Measurements from ENCODE around the gene ZNRF1. TPM values are rescaled to one million over a fixed set of nuclear protein-coding genes. Genes with fewer than 3 reads are reported as not detected.

Gene ZNRF1
- total and polyA plus RNA-seq, 2 of the 4 experiments (the other 2 are of a cell fraction): 8.2 to 20.7 TPM

DNA sequence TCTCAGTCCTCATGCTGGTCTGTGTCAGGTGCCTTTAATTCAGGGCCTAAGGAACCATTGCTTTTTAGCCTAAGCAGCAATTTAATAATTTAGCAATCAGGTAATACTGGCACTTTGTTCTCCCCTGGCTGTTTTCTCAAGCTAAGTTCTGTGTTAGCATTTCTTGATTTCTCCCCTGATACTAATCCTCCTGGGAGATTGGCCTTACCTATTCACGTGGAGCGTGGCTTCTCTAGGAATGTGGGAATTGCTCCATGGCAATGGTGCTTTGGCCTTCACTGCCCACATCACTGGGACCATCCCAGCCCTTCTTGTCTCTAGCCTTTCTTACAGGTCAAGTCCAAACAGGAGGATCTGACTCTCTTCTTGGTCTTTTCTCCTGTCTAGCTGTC is 55.7 kb downstream of the ZNRF1 start:
- Histone ChIP-seq H4K5ac (ENCODE audit: low read depth, low read length) (no peak overlapping the region), H3K4me1 (ENCODE audit: control insufficient read depth, insufficient read depth, low read length) (peaks cover 5% of the 10 kb centered on the region), H3K79me1 (ENCODE audit: low read depth in 1 of 2, low read length in 2 of 2) (peaks cover 56 to 72% of the 10 kb centered on the region in 2 experiments), H3K4me2 (ENCODE audit: low read depth, low read length) (no peak overlapping the region), H3K9ac (ENCODE audit: low read depth, low read length) (no peak overlapping the region), H4K91ac (ENCODE audit: insufficient read depth, low read depth, low read length) (no peak overlapping the region), H2BK15ac (ENCODE audit: low read depth, low read length) (no peak overlapping the region), H3K27me3 (ENCODE audit: control insufficient read depth, insufficient read depth, low read length) (no peaks in the 10 kb centered on the region), H4K8ac (ENCODE audit: low read depth in 2 of 2, low read length in 2 of 2) (no peak overlapping the region), H2BK5ac (ENCODE audit: low read depth, low read length, poor library complexity, severe bottlenecking) (no peak overlapping the region), H3K9me3 (ENCODE audit: control insufficient read depth, insufficient read depth, low read length) (no peaks in the 10 kb centered on the region), H3K18ac (ENCODE audit: low read depth, low read length) (no peak overlapping the region), H3K4ac (ENCODE audit: low read depth, low read length) (no peak overlapping the region), H3K23ac (ENCODE audit: low read depth, low read length) (no peak overlapping the region), H3K9me1 (ENCODE audit: insufficient read depth, low read length) (peaks cover 3% of the 10 kb centered on the region; the same call in 1 of the 2 replicates), H3K4me3 (ENCODE audit: insufficient read depth, low read depth, low read length) (no peak overlapping the region), H2BK120ac (ENCODE audit: low read depth, low read length) (no peak overlapping the region), H3K56ac (ENCODE audit: extremely low read depth, insufficient read depth, low read length) (no peak overlapping the region), H3K27ac (ENCODE audit: insufficient read depth, low read length) (no peak overlapping the region), H3K36me3 (ENCODE audit: control insufficient read depth, insufficient read depth, low read length) (peaks cover 2% of the 10 kb centered on the region; the same call in 1 of the 2 replicates), H3K14ac (replicated peaks; ENCODE audit: low read depth, low read length) (no peak overlapping the region), H4K20me1 (ENCODE audit: insufficient read depth, low read length) (peaks cover 44% of the 10 kb centered on the region), H2AK9ac (replicated peaks; ENCODE audit: low read depth, low read length, poor library complexity) (no peak overlapping the region), H2AK5ac (ENCODE audit: low read depth, low read length) (no peak overlapping the region), H2AFZ (replicated peaks; ENCODE audit: low read length, poor library complexity) (no peak overlapping the region), H2BK20ac (ENCODE audit: low read depth, low read length) (no peak overlapping the region)
- CTCF ChIA-PET: no interaction called here
- TF ChIP-seq, protein P1, sequence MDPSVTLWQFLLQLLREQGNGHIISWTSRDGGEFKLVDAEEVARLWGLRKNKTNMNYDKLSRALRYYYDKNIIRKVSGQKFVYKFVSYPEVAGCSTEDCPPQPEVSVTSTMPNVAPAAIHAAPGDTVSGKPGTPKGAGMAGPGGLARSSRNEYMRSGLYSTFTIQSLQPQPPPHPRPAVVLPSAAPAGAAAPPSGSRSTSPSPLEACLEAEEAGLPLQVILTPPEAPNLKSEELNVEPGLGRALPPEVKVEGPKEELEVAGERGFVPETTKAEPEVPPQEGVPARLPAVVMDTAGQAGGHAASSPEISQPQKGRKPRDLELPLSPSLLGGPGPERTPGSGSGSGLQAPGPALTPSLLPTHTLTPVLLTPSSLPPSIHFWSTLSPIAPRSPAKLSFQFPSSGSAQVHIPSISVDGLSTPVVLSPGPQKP (IDR thresholded peaks at IDR 0.05; ENCODE audit: borderline replicate concordance, low read depth, low read length): no peak
- no peak for TF ChIP-seq MAZ (IDR thresholded peaks at IDR 0.05; ENCODE audit: borderline replicate concordance, low read depth, low read length)
- TF ChIP-seq RCOR1 (IDR thresholded peaks at IDR 0.05; ENCODE audit: insufficient replicate concordance, low read length): no peak
- TF ChIP-seq, protein P2, sequence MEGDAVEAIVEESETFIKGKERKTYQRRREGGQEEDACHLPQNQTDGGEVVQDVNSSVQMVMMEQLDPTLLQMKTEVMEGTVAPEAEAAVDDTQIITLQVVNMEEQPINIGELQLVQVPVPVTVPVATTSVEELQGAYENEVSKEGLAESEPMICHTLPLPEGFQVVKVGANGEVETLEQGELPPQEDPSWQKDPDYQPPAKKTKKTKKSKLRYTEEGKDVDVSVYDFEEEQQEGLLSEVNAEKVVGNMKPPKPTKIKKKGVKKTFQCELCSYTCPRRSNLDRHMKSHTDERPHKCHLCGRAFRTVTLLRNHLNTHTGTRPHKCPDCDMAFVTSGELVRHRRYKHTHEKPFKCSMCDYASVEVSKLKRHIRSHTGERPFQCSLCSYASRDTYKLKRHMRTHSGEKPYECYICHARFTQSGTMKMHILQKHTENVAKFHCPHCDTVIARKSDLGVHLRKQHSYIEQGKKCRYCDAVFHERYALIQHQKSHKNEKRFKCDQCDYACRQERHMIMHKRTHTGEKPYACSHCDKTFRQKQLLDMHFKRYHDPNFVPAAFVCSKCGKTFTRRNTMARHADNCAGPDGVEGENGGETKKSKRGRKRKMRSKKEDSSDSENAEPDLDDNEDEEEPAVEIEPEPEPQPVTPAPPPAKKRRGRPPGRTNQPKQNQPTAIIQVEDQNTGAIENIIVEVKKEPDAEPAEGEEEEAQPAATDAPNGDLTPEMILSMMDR (conservative IDR thresholded peaks at IDR 0.05; ENCODE audit: low read depth, low read length): no peak
- no peak for TF ChIP-seq MXI1 (IDR thresholded peaks at IDR 0.05; ENCODE audit: borderline replicate concordance, low read depth, low read length)
- TF ChIP-seq FOS (IDR thresholded peaks at IDR 0.05; ENCODE audit: low read depth, low read length): no peak
- TF ChIP-seq SMC3 (IDR thresholded peaks at IDR 0.05; ENCODE audit: low read depth, low read length): no peak
- TF ChIP-seq, protein P3, sequence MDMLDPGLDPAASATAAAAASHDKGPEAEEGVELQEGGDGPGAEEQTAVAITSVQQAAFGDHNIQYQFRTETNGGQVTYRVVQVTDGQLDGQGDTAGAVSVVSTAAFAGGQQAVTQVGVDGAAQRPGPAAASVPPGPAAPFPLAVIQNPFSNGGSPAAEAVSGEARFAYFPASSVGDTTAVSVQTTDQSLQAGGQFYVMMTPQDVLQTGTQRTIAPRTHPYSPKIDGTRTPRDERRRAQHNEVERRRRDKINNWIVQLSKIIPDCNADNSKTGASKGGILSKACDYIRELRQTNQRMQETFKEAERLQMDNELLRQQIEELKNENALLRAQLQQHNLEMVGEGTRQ (IDR thresholded peaks at IDR 0.05; ENCODE audit: low read depth, low read length): no peak
- TF ChIP-seq CHD1 (IDR thresholded peaks at IDR 0.05; ENCODE audit: low read depth, low read length): no peak
- no peak for TF ChIP-seq NFE2L2 (IDR thresholded peaks at IDR 0.05; ENCODE audit: low read depth, low read length)
- no peak for TF ChIP-seq MAFK (IDR thresholded peaks at IDR 0.05; ENCODE audit: low read depth, low read length)
- intact Hi-C loops (cut with micrococcal nuclease) (no loop called here), dilution Hi-C loops (cut with HindIII; ENCODE audit: low sequenced_read_pairs, unreplicated experiment) (no loop called here), in situ Hi-C loops (cut with MboI; ENCODE audit: low sequenced_read_pairs) (no loop called here)
- no CpG with 5 or more reads among the region's 2 CpGs for WGBS, 2 experiments (ENCODE audit: extremely low coverage in 2 of 2, insufficient read length in 1 of 2)
- no peak for DNase-seq
- no peak for ATAC-seq (ENCODE audit: low read depth)
- POLR2A ChIA-PET (ENCODE audit: unreplicated experiment): no interaction called here
- BruUV-seq (replicated peaks): no TSS peak
